Astrocyte (in vitro differentiated cells and primary cell): Measurements from ENCODE around the gene SRPK1.

Source experiments
- EZH2 ChIP-seq: IDR thresholded peaks from 2 replicates; pipeline ENCODE4 v1.6.1; 2012; ENCODE audit warnings: mild to moderate bottlenecking, low read length, inconsistent platforms; ENCODE audit not compliant: insufficient read depth
- TF ChIP-seq, protein P1 (sequence below): IDR thresholded peaks from 2 replicates; pipeline ENCODE4 v1.5.1; 2011; ENCODE audit warnings: low read depth, mild to moderate bottlenecking, inconsistent platforms, low read length, moderate library complexity; ENCODE audit not compliant: insufficient read depth

DNA sequence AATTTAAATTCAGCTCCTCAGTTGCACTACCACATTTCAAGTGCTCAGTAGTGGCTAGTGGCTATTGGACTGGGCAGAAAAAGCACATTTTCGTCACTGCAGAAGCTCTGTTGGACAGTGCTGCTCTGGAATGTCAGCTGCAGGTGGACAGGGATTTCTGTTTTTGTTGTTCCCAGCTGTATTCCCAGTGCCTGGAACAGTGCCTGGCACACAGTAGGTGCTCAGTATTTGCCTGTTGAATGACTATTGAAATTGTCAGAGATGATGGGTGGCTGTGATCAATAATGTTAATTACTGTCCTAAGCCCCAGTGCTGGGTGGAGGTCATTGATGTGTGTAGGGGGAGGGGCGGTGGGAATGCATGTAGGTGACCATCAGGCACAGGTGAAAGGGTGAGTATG, 134.6 kb downstream of the SRPK1 start:
- no peak for TF ChIP-seq EZH2
- TF ChIP-seq, protein P1, sequence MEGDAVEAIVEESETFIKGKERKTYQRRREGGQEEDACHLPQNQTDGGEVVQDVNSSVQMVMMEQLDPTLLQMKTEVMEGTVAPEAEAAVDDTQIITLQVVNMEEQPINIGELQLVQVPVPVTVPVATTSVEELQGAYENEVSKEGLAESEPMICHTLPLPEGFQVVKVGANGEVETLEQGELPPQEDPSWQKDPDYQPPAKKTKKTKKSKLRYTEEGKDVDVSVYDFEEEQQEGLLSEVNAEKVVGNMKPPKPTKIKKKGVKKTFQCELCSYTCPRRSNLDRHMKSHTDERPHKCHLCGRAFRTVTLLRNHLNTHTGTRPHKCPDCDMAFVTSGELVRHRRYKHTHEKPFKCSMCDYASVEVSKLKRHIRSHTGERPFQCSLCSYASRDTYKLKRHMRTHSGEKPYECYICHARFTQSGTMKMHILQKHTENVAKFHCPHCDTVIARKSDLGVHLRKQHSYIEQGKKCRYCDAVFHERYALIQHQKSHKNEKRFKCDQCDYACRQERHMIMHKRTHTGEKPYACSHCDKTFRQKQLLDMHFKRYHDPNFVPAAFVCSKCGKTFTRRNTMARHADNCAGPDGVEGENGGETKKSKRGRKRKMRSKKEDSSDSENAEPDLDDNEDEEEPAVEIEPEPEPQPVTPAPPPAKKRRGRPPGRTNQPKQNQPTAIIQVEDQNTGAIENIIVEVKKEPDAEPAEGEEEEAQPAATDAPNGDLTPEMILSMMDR = no peak
